ENCODE measurements around the gene SPSB1.
A peak's percentile ranks its signal among the peaks of the same experiment; 100 is the strongest.

SPSB1 gene

GRCh38 chr1:9292361-9293240 lies at the start of gene SPSB1:
Gene SPSB1 (plus strand): TSS chr1:9292894. CDS start chr1:9355892, 62,998 bp downstream.
- Histone ChIP-seq H3K36me3 (ENCODE audit: insufficient read depth, low read depth, low read length) (no peaks in the 10 kb centered on the region), H3K27ac (ENCODE audit: low read length) (no peak within 1 kb of the TSS), H3K9me3 (ENCODE audit: insufficient read depth, low read depth, low read length) (peaks cover 5% of the 10 kb centered on the region; the same call in 1 of the 2 replicates), H3K9ac (ENCODE audit: low read depth, low read length) (peak within 1 kb of the TSS; percentile 29; the same call in 1 of the 2 replicates), H3K4me1 (ENCODE audit: insufficient read depth, low read length) (no peaks in the 10 kb centered on the region), H3K4me3 (ENCODE audit: low read length) (peak within 1 kb of the TSS; percentile 65), H3K27me3 (ENCODE audit: insufficient read depth, low read length) (peaks cover 40% of the 10 kb centered on the region)

- Histone ChIP-seq H3K36me3 (ENCODE audit: insufficient read depth, low read depth, low read length) (no peaks in the 10 kb centered on the region), H3K9ac (ENCODE audit: low read depth, low read length) (no peak overlapping the region), H3K27ac (ENCODE audit: low read length) (no peak overlapping the region), H3K4me1 (ENCODE audit: insufficient read depth, low read length) (peaks cover 21% of the 10 kb centered on the region; the same call in 1 of the 2 replicates), H3K27me3 (ENCODE audit: insufficient read depth, low read length) (no peaks in the 10 kb centered on the region), H3K9me3 (ENCODE audit: insufficient read depth, low read depth, low read length) (no peaks in the 10 kb centered on the region), H3K4me3 (ENCODE audit: low read length) (no peak overlapping the region)
These were observed 49.5 kb upstream of the SPSB1 start for GRCh38 chr1:9243066-9243739.

DNA sequence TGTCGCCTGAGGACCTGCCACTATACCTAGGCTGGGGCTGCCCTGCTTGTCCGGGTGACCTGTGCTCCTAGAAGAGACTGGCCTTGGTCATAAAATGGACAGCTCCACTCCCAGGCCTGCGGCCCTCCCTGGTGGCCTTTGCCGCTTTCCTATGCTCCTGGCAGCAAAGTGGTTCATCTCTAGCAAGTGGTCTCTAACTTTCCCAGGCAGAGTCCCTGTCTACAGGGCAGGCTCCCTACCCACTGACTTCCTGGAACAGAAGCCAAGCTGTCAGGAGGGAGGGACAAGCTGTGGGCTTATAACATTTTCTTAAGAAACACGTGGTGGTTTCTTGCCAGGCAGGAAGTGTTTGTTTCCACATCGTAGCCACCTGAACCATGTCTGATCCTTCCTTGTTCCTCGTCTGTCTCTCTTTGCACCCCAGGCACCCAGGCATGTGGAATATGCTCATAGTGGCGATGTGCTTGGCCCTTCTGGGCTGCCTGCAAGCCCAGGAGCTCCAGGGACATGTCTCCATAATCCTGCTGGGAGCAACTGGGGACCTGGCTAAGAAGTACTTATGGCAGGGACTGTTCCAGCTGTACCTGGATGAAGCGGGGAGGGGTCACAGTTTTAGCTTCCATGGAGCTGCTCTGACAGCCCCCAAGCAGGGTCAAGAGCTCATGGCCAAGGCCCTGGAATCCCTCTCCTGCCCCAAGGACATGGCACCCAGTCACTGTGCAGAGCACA lies 48.0 kb upstream of the SPSB1 start:
- no peaks in the 10 kb centered on the region for H3K36me3 ChIP-seq (ENCODE audit: insufficient read depth, low read depth, low read length)
- H3K27me3 ChIP-seq (ENCODE audit: insufficient read depth, low read length): no peaks in the 10 kb centered on the region
- no peaks in the 10 kb centered on the region for H3K9me3 ChIP-seq (ENCODE audit: insufficient read depth, low read depth, low read length)
- H3K4me3 ChIP-seq (ENCODE audit: low read length): no peak overlapping the region
- no peak overlapping the region for H3K9ac ChIP-seq (ENCODE audit: low read depth, low read length)
- peaks cover 18% of the 10 kb centered on the region; the same call in 1 of the 2 replicates for H3K4me1 ChIP-seq (ENCODE audit: insufficient read depth, low read length)
- H3K27ac ChIP-seq (ENCODE audit: low read length): no peak overlapping the region

DNA sequence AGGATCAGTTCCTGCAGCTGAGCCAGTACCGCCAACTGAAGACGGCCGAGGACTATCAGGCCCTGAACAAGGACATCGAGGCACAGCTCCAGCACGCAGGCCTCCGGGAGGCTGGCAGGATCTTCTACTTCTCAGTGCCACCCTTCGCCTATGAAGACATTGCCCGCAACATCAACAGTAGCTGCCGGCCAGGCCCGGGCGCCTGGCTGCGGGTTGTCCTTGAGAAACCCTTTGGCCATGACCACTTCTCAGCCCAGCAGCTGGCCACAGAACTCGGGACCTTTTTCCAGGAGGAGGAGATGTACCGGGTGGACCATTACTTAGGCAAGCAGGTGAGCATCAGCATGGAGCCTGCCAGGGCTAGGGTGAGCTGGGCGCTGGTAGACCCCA lies 47.5 kb upstream of the SPSB1 start:
- H3K9me3 ChIP-seq (ENCODE audit: insufficient read depth, low read depth, low read length): no peaks in the 10 kb centered on the region
- H3K4me1 ChIP-seq (ENCODE audit: insufficient read depth, low read length): peaks cover 16% of the 10 kb centered on the region; the same call in 1 of the 2 replicates
- H3K9ac ChIP-seq (ENCODE audit: low read depth, low read length): no peak overlapping the region
- no peaks in the 10 kb centered on the region for H3K36me3 ChIP-seq (ENCODE audit: insufficient read depth, low read depth, low read length)
- no peaks in the 10 kb centered on the region for H3K27me3 ChIP-seq (ENCODE audit: insufficient read depth, low read length)
- no peak overlapping the region for H3K4me3 ChIP-seq (ENCODE audit: low read length)
- H3K27ac ChIP-seq (ENCODE audit: low read length): no peak overlapping the region

GRCh38 chr1:9245661-9246060 lies 47.0 kb upstream of the SPSB1 start:
- Histone ChIP-seq H3K9ac (ENCODE audit: low read depth, low read length) (no peak overlapping the region), H3K9me3 (ENCODE audit: insufficient read depth, low read depth, low read length) (no peaks in the 10 kb centered on the region), H3K4me3 (ENCODE audit: low read length) (no peak overlapping the region), H3K27me3 (ENCODE audit: insufficient read depth, low read length) (no peaks in the 10 kb centered on the region), H3K27ac (ENCODE audit: low read length) (no peak overlapping the region), H3K4me1 (ENCODE audit: insufficient read depth, low read length) (peaks cover 16% of the 10 kb centered on the region; the same call in 1 of the 2 replicates), H3K36me3 (ENCODE audit: insufficient read depth, low read depth, low read length) (no peaks in the 10 kb centered on the region)

- Histone ChIP-seq H3K4me3 (ENCODE audit: low read length) (no peak overlapping the region), H3K36me3 (ENCODE audit: insufficient read depth, low read depth, low read length) (no peaks in the 10 kb centered on the region), H3K9me3 (ENCODE audit: insufficient read depth, low read depth, low read length) (no peaks in the 10 kb centered on the region), H3K27me3 (ENCODE audit: insufficient read depth, low read length) (no peaks in the 10 kb centered on the region), H3K27ac (ENCODE audit: low read length) (no peak overlapping the region), H3K9ac (ENCODE audit: low read depth, low read length) (no peak overlapping the region), H3K4me1 (ENCODE audit: insufficient read depth, low read length) (peaks cover 20% of the 10 kb centered on the region; the same call in 1 of the 2 replicates)
These were observed 46.5 kb upstream of the SPSB1 start for GRCh38 chr1:9246215-9246614.

GRCh38 chr1:9246841-9247785 lies 45.6 kb upstream of the SPSB1 start:
- H3K36me3 ChIP-seq (ENCODE audit: insufficient read depth, low read depth, low read length): no peaks in the 10 kb centered on the region
- no peaks in the 10 kb centered on the region for H3K27me3 ChIP-seq (ENCODE audit: insufficient read depth, low read length)
- H3K9ac ChIP-seq (ENCODE audit: low read depth, low read length): no peak overlapping the region
- H3K27ac ChIP-seq (ENCODE audit: low read length): no peak overlapping the region
- H3K9me3 ChIP-seq (ENCODE audit: insufficient read depth, low read depth, low read length): no peaks in the 10 kb centered on the region
- no peak overlapping the region for H3K4me3 ChIP-seq (ENCODE audit: low read length)
- H3K4me1 ChIP-seq (ENCODE audit: insufficient read depth, low read length): peaks cover 22% of the 10 kb centered on the region; the same call in 1 of the 2 replicates

DNA sequence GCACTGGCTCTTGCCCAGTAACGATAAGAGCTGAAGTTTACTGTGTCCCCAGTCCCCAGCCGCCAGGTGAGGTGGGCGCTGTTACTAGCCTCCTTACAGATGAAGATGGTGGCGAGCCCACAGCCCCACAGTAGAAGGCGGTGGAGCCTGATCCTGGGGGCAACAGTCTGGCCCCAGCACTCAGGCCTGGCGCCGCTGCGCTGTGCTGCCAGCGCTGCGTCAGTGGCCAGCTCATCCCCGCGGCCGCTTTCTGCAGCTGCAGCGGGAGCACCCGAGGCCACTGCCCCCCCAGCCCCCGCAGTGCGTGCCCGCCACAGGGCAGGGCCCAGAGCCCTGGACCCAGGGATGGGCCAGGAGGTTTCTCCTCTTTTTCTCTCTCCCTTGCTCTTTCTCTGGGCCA lies 44.8 kb upstream of the SPSB1 start:
- H3K27ac ChIP-seq (ENCODE audit: low read length): no peak overlapping the region

DNA sequence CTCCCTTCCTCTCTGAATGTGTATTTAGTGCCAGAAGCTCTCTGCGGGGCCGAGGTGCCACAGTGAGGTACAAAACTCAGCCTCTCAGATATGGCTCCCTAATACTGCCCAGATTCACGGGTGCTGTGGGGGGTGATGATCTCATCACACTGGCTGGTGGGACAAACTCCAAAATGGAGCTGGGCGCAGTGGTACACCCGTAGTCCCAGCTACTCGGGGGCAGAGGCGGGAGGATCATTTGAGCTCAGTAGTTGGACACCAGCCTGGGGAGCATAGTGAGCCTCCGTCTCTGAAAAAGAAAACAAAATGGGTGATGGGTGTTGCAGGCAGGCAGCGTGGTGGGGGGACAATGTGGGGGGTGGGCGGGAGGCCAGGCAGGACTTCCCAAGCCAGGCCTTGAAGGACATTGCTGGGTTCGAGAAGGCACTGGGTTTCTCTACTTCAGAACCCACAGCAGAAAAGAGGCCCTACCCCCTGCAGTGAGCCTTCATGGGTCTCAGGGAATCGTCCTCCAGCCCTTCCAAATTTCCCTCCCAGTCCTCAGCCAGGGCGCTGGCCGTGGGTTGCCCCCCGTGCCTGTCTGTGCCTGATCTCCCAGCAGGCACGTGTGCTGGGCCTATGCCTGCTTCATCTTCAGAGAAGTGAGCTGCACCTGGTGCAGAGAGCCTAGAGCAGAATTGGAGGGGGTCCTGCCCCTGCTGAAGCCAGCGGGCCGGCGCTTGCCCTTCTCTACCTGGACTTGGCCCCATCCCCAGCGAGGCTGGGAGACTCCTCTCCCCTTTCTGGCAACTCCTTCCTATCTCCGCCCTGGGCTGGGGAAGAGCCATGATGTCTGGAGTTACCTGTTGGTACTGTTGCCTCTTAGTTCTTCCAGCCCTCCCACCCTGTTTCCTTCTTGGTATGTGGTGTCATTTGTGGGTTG lies 44.1 kb upstream of the SPSB1 start:
- no peaks in the 10 kb centered on the region for H3K9me3 ChIP-seq (ENCODE audit: insufficient read depth, low read depth, low read length)
- H3K9ac ChIP-seq (ENCODE audit: low read depth, low read length): no peak overlapping the region
- no peak overlapping the region for H3K27ac ChIP-seq (ENCODE audit: low read length)
- no peak overlapping the region for H3K4me3 ChIP-seq (ENCODE audit: low read length)
- H3K27me3 ChIP-seq (ENCODE audit: insufficient read depth, low read length): no peaks in the 10 kb centered on the region
- H3K36me3 ChIP-seq (ENCODE audit: insufficient read depth, low read depth, low read length): no peaks in the 10 kb centered on the region
- H3K4me1 ChIP-seq (ENCODE audit: insufficient read depth, low read length): peaks cover 34% of the 10 kb centered on the region

More for the DNA sequence above, 44.8 kb upstream of the SPSB1 start:
- Histone ChIP-seq H3K4me3 (ENCODE audit: low read length) (no peak overlapping the region), H3K9me3 (ENCODE audit: insufficient read depth, low read depth, low read length) (no peaks in the 10 kb centered on the region), H3K9ac (ENCODE audit: low read depth, low read length) (no peak overlapping the region), H3K4me1 (ENCODE audit: insufficient read depth, low read length) (peaks cover 28% of the 10 kb centered on the region), H3K36me3 (ENCODE audit: insufficient read depth, low read depth, low read length) (no peaks in the 10 kb centered on the region), H3K27me3 (ENCODE audit: insufficient read depth, low read length) (no peaks in the 10 kb centered on the region)

DNA sequence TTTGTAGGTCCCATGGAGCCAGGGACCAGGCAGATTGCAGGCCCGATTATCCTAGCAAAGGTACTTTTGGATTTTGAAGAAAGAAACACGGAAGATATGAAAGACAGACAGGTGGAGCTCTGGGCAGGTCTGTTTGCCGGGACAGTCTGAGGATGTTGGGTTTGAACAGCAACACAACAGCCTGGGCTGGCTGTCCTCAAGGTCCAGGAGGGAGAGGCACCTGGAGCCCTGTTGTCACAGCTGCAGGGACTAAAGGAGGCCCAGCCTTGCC lies 43.5 kb upstream of the SPSB1 start:
- no peaks in the 10 kb centered on the region for H3K9me3 ChIP-seq (ENCODE audit: insufficient read depth, low read depth, low read length)
- no peaks in the 10 kb centered on the region for H3K27me3 ChIP-seq (ENCODE audit: insufficient read depth, low read length)
- no peaks in the 10 kb centered on the region for H3K36me3 ChIP-seq (ENCODE audit: insufficient read depth, low read depth, low read length)
- H3K27ac ChIP-seq (ENCODE audit: low read length): no peak overlapping the region
- peaks cover 37% of the 10 kb centered on the region for H3K4me1 ChIP-seq (ENCODE audit: insufficient read depth, low read length)
- H3K4me3 ChIP-seq (ENCODE audit: low read length): no peak overlapping the region
- H3K9ac ChIP-seq (ENCODE audit: low read depth, low read length): peak overlapping the region; percentile 40; the same call in 1 of the 2 replicates
